Thyroid gland (tissue), 4 donors: ENCODE data around the gene ANKRD39.

Experiments
- POLR2A ChIP-seq, 2 donors: fragments of 450-650 bp; IDR thresholded peaks; one replicate each; pipeline ENCODE4 v1.6.1; 2017; ENCODE audit warnings: antibody characterized with exemption in 2 of 2, mild to moderate bottlenecking in 2 of 2, moderate library complexity in 1 of 2
- TF ChIP-seq, protein P1 (sequence below), 6 experiments: fragments of 200-600 bp in 3 of 6; fragments of 450-650 bp in 3 of 6; sonication (generic) in 3 of 6; IDR thresholded peaks; one replicate each; pipeline ENCODE4 v1.5.1; 2016 to 2019; ENCODE audit warnings: antibody characterized with exemption in 6 of 6, mild to moderate bottlenecking in 2 of 6, inconsistent platforms in 1 of 6, moderate library complexity in 1 of 6

DNA sequence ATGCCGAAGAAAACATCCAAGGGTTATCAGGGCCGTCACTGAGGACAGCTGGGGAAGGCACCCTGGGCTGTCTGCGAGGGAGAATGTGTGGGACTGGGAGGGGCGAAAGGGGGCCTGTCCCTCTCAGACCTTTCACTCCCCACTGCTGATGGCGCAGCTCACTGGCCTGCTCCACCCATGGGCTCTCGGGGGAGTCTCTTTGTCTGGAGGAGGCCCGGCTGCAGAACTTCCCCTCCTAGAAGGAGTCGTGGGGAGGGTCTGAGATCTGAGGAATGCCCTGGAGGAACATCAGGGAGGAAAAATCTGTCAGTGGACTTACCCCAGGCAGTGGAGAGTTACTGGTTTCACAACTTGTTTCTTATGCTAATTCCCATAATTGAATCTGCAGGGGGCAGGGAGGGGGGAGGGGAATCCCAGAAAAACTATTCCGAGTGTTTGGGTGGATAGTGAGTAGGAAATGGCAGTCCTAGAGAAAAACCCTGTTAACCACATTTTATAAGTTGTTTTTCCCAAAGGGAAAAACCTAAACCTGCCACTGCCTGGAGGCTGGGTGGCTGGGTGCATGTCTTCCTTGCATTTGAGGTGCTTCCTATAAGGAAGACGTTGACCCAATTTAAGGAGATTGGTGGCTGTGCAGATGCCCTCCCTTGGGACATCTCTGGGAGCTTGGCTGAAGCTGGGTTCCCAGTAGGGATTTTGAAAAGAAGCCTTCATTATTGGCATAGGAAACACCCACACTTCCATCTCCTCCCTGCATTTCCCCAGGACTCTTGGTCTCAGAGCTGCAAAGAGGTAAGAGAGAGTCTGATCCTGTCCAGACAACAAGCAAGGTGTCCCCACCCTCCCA lies 23.8 kb upstream of the ANKRD39 start:
- TF ChIP-seq, protein P1, sequence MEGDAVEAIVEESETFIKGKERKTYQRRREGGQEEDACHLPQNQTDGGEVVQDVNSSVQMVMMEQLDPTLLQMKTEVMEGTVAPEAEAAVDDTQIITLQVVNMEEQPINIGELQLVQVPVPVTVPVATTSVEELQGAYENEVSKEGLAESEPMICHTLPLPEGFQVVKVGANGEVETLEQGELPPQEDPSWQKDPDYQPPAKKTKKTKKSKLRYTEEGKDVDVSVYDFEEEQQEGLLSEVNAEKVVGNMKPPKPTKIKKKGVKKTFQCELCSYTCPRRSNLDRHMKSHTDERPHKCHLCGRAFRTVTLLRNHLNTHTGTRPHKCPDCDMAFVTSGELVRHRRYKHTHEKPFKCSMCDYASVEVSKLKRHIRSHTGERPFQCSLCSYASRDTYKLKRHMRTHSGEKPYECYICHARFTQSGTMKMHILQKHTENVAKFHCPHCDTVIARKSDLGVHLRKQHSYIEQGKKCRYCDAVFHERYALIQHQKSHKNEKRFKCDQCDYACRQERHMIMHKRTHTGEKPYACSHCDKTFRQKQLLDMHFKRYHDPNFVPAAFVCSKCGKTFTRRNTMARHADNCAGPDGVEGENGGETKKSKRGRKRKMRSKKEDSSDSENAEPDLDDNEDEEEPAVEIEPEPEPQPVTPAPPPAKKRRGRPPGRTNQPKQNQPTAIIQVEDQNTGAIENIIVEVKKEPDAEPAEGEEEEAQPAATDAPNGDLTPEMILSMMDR (IDR thresholded peaks at IDR 0.05), result no peak
- no peak for TF ChIP-seq POLR2A (IDR thresholded peaks at IDR 0.05)
